K562 treated with DMSO at 1 percent for 4 hours (cell line): ENCODE data around the gene POLN. TPM values are rescaled to one million over a fixed set of nuclear protein-coding genes. Genes with fewer than 3 reads are reported as not detected.

Experiments
- total RNA-seq: library from RNA; unstranded; fragments of 300-600 nt; gene quantifications from 2 replicates; pipeline ENCODE4 v1.2.3, GENCODE V29; 2022; ENCODE audit not compliant: insufficient read depth

Gene POLN
- 1.8 and 2.9 TPM in 2 replicates for total RNA-seq

DNA sequence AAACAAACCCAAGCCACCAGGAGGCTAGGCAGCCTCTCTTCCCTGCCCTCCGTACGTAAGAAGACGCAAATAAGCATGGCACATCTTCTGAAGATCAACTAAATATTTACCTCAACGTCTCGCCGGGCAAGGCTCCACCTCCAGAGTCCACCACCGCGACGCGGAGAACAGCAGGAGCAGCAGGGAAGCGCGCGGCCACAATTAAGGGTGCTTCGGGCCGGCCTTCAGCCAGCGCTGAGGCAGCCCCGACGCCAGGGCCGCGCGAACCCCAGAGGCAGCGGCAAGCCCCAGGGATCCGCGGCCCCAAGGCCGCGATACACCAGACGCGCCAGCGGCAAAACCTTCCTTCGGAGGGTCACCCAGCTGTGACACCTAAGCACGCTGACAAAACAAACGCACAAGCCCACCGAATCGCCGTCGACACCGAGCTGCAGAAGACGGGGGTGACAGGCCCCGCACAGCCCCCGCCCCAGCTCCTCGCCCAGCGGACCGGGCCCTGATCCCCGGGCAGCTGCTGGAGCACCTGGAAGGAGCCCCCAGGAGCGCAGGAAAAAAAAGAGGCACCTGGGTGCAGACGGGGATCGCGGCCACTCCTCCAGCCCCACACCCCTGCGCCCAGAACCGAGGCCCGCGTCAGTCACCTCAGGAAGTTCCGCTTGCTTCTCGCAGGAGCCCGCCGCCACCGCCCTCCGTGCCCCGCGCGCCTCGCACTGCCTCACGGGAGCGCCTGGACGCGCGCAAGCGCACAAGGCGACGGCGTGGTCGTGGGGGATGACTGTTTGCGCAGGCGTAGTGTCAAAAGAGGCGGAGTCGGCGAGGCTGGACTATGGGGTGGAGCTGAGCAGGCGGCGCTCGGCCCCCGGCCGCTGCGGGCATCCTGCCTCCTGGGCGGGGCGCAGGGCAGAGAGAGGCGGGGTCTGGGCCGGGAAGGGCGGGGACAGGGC is at the start of gene POLN, which contains the start of gene HAUS3:
Gene POLN, minus strand, starts transcription at position 712 of the 944 bp plus-strand sequence. CDS start 12,890 bp downstream, outside the sequence.
Gene HAUS3, minus strand, starts transcription at position 712 of the 944 bp plus-strand sequence. CDS start 1,175 bp downstream, outside the sequence.

DNA sequence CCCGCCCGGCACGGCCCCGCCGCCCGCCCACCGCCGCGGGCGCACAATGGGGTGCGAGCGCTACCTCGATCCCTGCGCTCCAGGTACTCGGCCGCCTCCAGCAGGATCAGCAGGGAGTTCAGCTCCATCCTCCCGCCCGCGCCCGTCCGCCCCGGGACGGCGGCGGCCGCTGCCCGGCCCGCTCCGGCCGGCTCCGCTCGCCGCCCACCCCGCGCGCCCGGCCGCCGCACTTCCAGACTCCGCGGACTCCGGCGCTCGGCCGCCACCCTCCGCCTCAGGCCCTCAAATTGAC is 19.9 kb upstream of the POLN start, which contains the start of gene MXD4:
Gene MXD4, minus strand, starts transcription at position 257 of the 292 bp plus-strand sequence. Its CDS starts 129 bp downstream, at position 128.

DNA sequence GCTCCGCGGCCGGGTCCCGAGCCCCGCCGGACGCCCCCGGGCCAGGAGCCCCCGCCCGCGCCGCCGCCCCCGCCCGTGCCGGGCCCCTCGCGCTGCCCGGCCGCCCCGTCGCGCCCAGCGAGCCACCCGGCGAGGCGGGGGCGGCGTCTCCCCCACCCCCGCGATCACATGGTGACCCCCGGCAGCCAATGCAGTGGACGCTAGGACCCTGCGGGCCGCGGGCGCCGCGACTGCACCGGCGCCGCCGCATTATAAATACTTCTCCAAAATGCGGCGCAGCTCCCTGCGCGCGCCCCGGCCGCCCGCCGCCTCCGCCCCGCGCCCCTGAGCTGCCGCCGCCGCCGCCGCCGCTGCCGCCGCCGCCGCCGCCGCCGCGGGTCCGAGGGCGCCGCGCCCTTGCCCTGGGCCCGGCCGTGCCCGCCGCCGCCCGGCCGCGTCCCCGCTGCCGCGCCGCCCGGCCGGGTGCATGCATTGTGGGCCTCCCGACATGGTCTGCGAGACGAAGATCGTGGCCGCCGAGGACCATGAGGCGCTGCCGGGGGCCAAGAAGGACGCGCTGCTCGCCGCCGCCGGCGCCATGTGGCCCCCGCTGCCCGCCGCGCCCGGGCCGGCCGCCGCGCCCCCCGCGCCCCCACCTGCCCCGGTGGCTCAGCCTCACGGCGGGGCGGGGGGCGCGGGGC is 182.7 kb downstream of the POLN start, which contains the start of gene NAT8L:
Gene NAT8L, plus strand, starts transcription at position 282 of the 680 bp plus-strand sequence. Its CDS starts 185 bp downstream, at position 467.

Other genes starting within 250 kb of the POLN start
- 53.5 and 53.6 TPM in 2 replicates for gene NELFA, start 233.1 kb downstream of the POLN start, total RNA-seq
- gene NAT8L, start 182.8 kb downstream of the POLN start, total RNA-seq: 4.0 and 4.3 TPM in 2 replicates
- 15.8 and 18.2 TPM in 2 replicates for gene HAUS3, start within 50 bp of the POLN start, total RNA-seq
- gene MXD4, start 20.0 kb upstream of the POLN start, total RNA-seq: 35.8 and 54.4 TPM in 2 replicates
- gene ZFYVE28, start 176.5 kb upstream of the POLN start, total RNA-seq: 10.5 and 17.3 TPM in 2 replicates
- gene CFAP99, start 176.8 kb upstream of the POLN start, total RNA-seq: not detected in 2 replicates
- 34.5 and 36.6 TPM in 2 replicates for gene RNF4, start 227.0 kb upstream of the POLN start, total RNA-seq